Thyroid gland (tissue), 4 donors: Measurements from ENCODE around the gene CD96. TPM values are rescaled to one million over a fixed set of nuclear protein-coding genes. Genes with fewer than 3 reads are reported as not detected.

Source experiments
- DNase-seq, 2 donors: peaks; one replicate each; pipeline ENCODE4 v3.0.0-alpha.2; 2019
- H3K27ac ChIP-seq, 3 donors: fragments of 200-600 bp; sonication (generic); 1 replicate in 2 of 3; 2 replicates in 1 of 3; pipeline ENCODE4 v1.5.1; 2016 to 2019; ENCODE audit warnings: mild to moderate bottlenecking in 1 of 3, moderate library complexity in 1 of 3
- H3K27me3 ChIP-seq: fragments of 200-600 bp; sonication (generic); one replicate; pipeline ENCODE4 v1.5.1; 2019
- H3K36me3 ChIP-seq, 2 donors: fragments of 200-600 bp; sonication (generic); one replicate each; pipeline ENCODE4 v1.5.1; 2016 to 2019
- H3K4me1 ChIP-seq, 2 donors: fragments of 200-600 bp; sonication (generic); one replicate each; pipeline ENCODE4 v1.5.1; 2017 to 2019
- H3K4me3 ChIP-seq, 3 donors: fragments of 200-600 bp; sonication (generic); replicated peaks in 1 of 3; 1 replicate in 2 of 3; 2 replicates in 1 of 3; pipeline ENCODE4 v1.5.1; 2016; ENCODE audit warnings: mild to moderate bottlenecking in 1 of 3
- H3K9me3 ChIP-seq: fragments of 200-600 bp; sonication (generic); one replicate; pipeline ENCODE4 v1.5.1; 2017
- POLR2A ChIP-seq, 2 donors: fragments of 450-650 bp; IDR thresholded peaks; one replicate each; pipeline ENCODE4 v1.6.1; 2017; ENCODE audit warnings: antibody characterized with exemption in 2 of 2, mild to moderate bottlenecking in 2 of 2, moderate library complexity in 1 of 2
- WGBS, 2 donors: methylation state at CpG; one replicate each; pipeline ENCODE4 v1.1.5; 2017; 5-methylcytosine and 5-hydroxymethylcytosine counted together
- intact Hi-C: fragments of 100-400 bp; cut with DNase I; formaldehyde crosslinking; loops from one replicate; pipeline ENCODE4 v1.15.1; 2023
- total RNA-seq, 4 donors: library from RNA; depleted of rRNA; stranded (reverse); fragments of >200 nt; gene quantifications; one replicate each; pipeline ENCODE4 v1.2.3, GENCODE V29; 2016
- TF ChIP-seq, protein P1 (sequence below), 6 experiments: fragments of 200-600 bp in 3 of 6; fragments of 450-650 bp in 3 of 6; sonication (generic) in 3 of 6; IDR thresholded peaks; one replicate each; pipeline ENCODE4 v1.5.1; 2016 to 2019; ENCODE audit warnings: antibody characterized with exemption in 6 of 6, mild to moderate bottlenecking in 2 of 6, inconsistent platforms in 1 of 6, moderate library complexity in 1 of 6

Gene CD96
- total RNA-seq, 4 donors from 2014 or later: 2.8 to 4.6 (median 3.7) TPM

DNA sequence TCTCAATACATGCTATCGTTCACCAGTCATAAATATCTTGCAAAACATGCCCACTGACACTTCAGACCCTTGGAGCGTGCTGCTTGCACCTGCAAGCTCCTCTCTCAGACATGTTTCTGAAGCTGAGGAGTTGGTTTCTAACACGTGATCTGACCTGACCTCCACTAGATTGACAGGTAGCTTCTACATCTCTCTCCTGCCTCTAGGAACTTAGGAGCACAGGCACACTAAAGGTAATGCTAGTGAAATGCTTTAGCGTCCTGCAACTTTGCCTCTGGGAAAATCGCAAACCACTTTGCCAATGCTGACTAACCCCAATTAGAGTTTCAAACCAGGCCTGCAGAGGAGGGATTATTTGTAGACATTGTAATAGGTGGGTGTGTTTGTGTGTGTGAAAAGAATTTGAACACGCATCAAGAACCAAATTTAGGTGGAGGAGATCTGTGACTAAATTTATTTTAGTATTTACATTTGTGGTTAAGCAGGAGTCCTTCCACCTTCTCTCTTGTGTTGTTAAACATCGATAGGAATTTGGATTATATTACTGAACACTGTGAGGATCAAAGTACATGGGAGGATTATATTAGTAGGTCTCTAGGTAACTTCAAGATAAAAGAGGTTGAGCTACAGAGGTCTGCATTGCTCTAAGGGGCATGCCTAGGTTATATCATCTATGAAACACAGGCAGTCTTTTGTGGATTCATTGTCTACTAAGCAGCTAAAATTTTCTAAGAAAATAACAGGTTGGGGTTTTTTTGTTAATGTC, 139.8 kb downstream of the CD96 start:
- WGBS, 2 donors: 95 to 96% methylated on average over 7 of the region's 7 CpGs
- no peak for DNase-seq
- TF ChIP-seq POLR2A (IDR thresholded peaks at IDR 0.05): no peak
- TF ChIP-seq, protein P1, sequence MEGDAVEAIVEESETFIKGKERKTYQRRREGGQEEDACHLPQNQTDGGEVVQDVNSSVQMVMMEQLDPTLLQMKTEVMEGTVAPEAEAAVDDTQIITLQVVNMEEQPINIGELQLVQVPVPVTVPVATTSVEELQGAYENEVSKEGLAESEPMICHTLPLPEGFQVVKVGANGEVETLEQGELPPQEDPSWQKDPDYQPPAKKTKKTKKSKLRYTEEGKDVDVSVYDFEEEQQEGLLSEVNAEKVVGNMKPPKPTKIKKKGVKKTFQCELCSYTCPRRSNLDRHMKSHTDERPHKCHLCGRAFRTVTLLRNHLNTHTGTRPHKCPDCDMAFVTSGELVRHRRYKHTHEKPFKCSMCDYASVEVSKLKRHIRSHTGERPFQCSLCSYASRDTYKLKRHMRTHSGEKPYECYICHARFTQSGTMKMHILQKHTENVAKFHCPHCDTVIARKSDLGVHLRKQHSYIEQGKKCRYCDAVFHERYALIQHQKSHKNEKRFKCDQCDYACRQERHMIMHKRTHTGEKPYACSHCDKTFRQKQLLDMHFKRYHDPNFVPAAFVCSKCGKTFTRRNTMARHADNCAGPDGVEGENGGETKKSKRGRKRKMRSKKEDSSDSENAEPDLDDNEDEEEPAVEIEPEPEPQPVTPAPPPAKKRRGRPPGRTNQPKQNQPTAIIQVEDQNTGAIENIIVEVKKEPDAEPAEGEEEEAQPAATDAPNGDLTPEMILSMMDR (IDR thresholded peaks at IDR 0.05): no peak
- no peaks in the 10 kb centered on the region for H3K27me3 ChIP-seq
- H3K27ac ChIP-seq: no peak overlapping the region
- no peak overlapping the region for H3K4me3 ChIP-seq
- intact Hi-C loops: no loop called here
- no peaks in the 10 kb centered on the region for H3K9me3 ChIP-seq
- no peaks in the 10 kb centered on the region for H3K36me3 ChIP-seq
- H3K4me1 ChIP-seq: no peaks in the 10 kb centered on the region

DNA sequence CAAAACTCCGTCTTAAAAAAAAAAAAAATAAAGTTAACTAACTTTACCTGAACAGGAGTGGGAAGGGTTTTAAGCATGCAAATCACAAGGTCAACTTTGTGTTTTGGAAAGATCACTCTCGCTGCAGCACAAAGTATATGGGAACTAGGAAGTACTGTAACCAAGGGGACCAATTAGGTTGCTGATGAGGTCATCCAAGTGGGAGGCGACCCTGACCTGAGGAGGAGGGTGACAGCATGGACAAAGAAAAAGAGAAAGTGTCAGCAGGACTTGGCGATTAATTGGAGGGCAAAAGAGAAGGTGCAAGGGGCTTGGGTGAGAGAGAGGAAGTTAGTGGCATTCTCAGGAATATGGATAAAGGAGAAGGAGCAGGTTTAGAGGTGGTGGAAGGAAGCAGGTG, 142.6 kb downstream of the CD96 start:
- WGBS, 2 donors: 82 to 89% methylated on average over 4 of the region's 4 CpGs
- intact Hi-C loops: no loop called here
- Histone ChIP-seq H3K9me3 (no peaks in the 10 kb centered on the region), H3K27me3 (no peaks in the 10 kb centered on the region), H3K27ac (no peak overlapping the region), H3K4me1 (no peaks in the 10 kb centered on the region), H3K36me3 (no peaks in the 10 kb centered on the region), H3K4me3 (no peak overlapping the region)
- TF ChIP-seq, protein P1 (IDR thresholded peaks at IDR 0.05): no peak
- TF ChIP-seq POLR2A (IDR thresholded peaks at IDR 0.05): no peak
- DNase-seq: no peak

DNA sequence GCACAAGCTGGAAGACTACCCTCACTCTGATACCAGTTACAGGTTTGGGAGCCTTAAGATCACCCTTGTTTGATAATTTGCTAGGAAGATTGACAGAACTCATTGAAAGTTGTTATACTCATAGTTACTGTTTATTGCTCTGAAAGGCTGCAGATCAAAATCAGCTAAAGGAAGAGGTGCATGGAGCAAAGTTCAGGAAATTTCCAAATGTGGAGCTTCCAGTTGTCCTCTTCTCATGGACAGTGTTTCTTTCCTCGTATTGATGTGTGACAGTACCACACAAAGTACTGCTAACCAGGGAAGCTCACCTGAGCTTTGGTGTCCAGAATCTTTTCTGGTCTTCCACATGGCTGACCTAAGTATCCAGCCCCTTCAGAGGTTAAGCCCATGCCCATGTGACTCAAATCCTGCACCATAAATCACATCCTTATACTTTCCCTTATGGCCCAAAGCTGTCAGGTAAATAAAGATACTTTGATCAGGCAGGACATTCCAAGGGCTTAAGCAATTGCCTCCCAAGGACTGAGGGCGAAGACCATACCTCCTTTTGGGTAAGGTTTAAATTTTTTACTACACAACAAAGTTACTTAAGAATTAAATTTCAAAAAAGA, 146.3 kb downstream of the CD96 start:
- Histone ChIP-seq H3K4me3 (no peak overlapping the region), H3K27ac (no peak overlapping the region), H3K27me3 (no peaks in the 10 kb centered on the region), H3K4me1 (peaks cover 7 to 13% of the 10 kb centered on the region in 2 donors), H3K9me3 (no peaks in the 10 kb centered on the region), H3K36me3 (no peaks in the 10 kb centered on the region)
- WGBS, 2 donors: 86 to 91% methylated on average over 2 of the region's 2 CpGs
- intact Hi-C loops: no loop called here
- TF ChIP-seq POLR2A (IDR thresholded peaks at IDR 0.05): no peak
- TF ChIP-seq, protein P1 (IDR thresholded peaks at IDR 0.05): no peak
- no peak for DNase-seq

DNA sequence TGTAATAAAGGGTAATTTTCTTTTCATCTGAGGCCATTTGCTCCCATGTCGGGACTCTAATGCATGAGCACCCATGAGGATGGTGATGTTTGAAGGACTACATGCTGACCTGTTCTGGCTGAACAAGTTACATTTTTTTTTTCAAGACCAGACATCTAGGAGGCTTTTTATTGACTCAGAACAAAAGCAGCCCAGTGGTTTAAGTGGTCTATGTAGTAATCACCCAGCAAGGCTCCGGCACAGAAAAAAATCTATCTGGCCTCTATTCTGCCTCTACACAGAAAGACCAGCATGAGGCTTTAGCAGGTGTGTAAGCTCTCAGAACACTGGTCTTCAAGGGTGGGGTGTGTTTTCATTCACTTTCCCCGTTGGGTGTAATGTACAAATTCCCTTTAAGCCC, 148.2 kb downstream of the CD96 start:
- Histone ChIP-seq H3K9me3 (no peaks in the 10 kb centered on the region), H3K27me3 (no peaks in the 10 kb centered on the region), H3K4me1 (peaks cover 7 to 13% of the 10 kb centered on the region in 2 donors), H3K36me3 (no peaks in the 10 kb centered on the region), H3K27ac (peak overlapping the region; percentile 5 to 54 (median 19)), H3K4me3 (no peak overlapping the region)
- 33 to 46% methylated on average over 3 of the region's 3 CpGs for WGBS, 2 donors
- peak; percentile 20 to 30 for DNase-seq
- intact Hi-C loops: loop anchor here (5.0 kb wide), 1 partner anchor 118 kb away; no protein-coding TSS in a partner anchor
- TF ChIP-seq, protein P1 (IDR thresholded peaks at IDR 0.05): no peak
- no peak for TF ChIP-seq POLR2A (IDR thresholded peaks at IDR 0.05)
